H1 (cell line): ENCODE results near the gene PITX1. TPM values are rescaled to one million over a fixed set of nuclear protein-coding genes. Genes with fewer than 3 reads are reported as not detected.
A peak's percentile ranks its signal among the peaks of the same experiment; 100 is the strongest.

ENCODE experiments used
- CTCF ChIA-PET: fragments of 300-600 bp; sonication (Branson Sonifier 250); formaldehyde crosslinking; loops from one replicate; lab custom pipeline; 2021; ENCODE audit not compliant: partially characterized antibody; lab: Charles Lee
- POLR2A ChIA-PET: fragments of 300-600 bp; sonication (Branson Sonifier 250); formaldehyde crosslinking; loops from one replicate; lab custom pipeline; 2021; ENCODE audit warnings: inconsistent platforms; ENCODE audit not compliant: partially characterized antibody; lab: Charles Lee
- DNase-seq, 2 experiments: peaks; one replicate each; pipeline versions ENCODE4 v3.0.0 to v3.0.0-alpha.2; 2010 to 2022; ENCODE audit warnings: low spot score in 2 of 2, low read depth in 1 of 2, mixed read lengths in 1 of 2
- FAIRE-seq: peaks from 2 replicates; lab custom pipeline; 2011; peaks lifted over from hg19 to GRCh38; lab: Jason Lieb, UNC
- H2AFZ ChIP-seq: 2 replicates; pipeline ENCODE4 v1.8.1; 2012; ENCODE audit warnings: low read length, inconsistent platforms
- H2AK5ac ChIP-seq: 2 replicates; pipeline ENCODE4 v1.6.1; 2013; ENCODE audit warnings: low read depth, low read length
- H2BK120ac ChIP-seq: replicated peaks from 2 replicates; pipeline ENCODE3; 2013; ENCODE audit warnings: low read depth, low read length, inconsistent platforms
- H2BK12ac ChIP-seq: 2 replicates; pipeline ENCODE4 v1.6.1; 2013; ENCODE audit warnings: low read depth, low read length
- H2BK15ac ChIP-seq: 2 replicates; pipeline ENCODE4 v1.6.1; 2013; ENCODE audit warnings: low read length
- H2BK20ac ChIP-seq: 2 replicates; pipeline ENCODE4 v1.6.1; 2013; ENCODE audit warnings: low read length
- H2BK5ac ChIP-seq: 2 replicates; pipeline ENCODE4 v1.6.1; 2013; ENCODE audit warnings: low read depth, low read length
- H3K14ac ChIP-seq: 2 replicates; pipeline ENCODE4 v1.6.1; 2013; ENCODE audit warnings: inconsistent platforms; ENCODE audit not compliant: insufficient read length
- H3K18ac ChIP-seq: 2 replicates; pipeline ENCODE4 v1.6.1; 2013; ENCODE audit warnings: low read length; ENCODE audit errors: extremely low read depth
- H3K23ac ChIP-seq: 2 replicates; pipeline ENCODE4 v1.6.1; 2013; ENCODE audit warnings: inconsistent platforms; ENCODE audit not compliant: insufficient read length
- H3K23me2 ChIP-seq: 2 replicates; pipeline ENCODE4 v1.6.1; 2013; ENCODE audit warnings: low read depth, low read length
- H3K27ac ChIP-seq: 2 replicates; pipeline ENCODE4 v1.6.1; 2011; ENCODE audit warnings: low read depth, low read length, inconsistent platforms
- H3K27me3 ChIP-seq, 4 experiments: replicated peaks in 1 of 4; 1 replicate in 1 of 4; 2 replicates in 3 of 4; pipeline versions ENCODE4 v1.6.1 to v1.8.1; 2011 to 2013; ENCODE audit warnings: low read length in 3 of 4, mild to moderate bottlenecking in 3 of 4, inconsistent platforms in 2 of 4, mixed read lengths in 2 of 4, moderate library complexity in 1 of 4; ENCODE audit not compliant: control insufficient read depth in 3 of 4, insufficient read depth in 3 of 4; ENCODE audit errors: extremely low read depth in 1 of 4
- H3K36me3 ChIP-seq, 4 experiments: 2 replicates each; pipeline versions ENCODE4 v1.6.1 to v1.8.1; 2011 to 2013; ENCODE audit warnings: mild to moderate bottlenecking in 4 of 4, low read length in 3 of 4, moderate library complexity in 2 of 4, control low read depth in 1 of 4, inconsistent platforms in 1 of 4; ENCODE audit not compliant: insufficient read depth in 4 of 4, control insufficient read depth in 2 of 4
- H3K4ac ChIP-seq: replicated peaks from 2 replicates; pipeline ENCODE3; 2013; ENCODE audit warnings: low read length, low read depth, mixed read lengths, inconsistent platforms; ENCODE audit not compliant: insufficient read length
- H3K4me1 ChIP-seq, 4 experiments: replicated peaks in 1 of 4; 1 replicate in 1 of 4; 2 replicates in 3 of 4; pipeline versions ENCODE4 v1.6.1 to v1.8.1; 2011 to 2013; ENCODE audit warnings: low read length in 3 of 4, inconsistent platforms in 2 of 4, mixed read lengths in 1 of 4; ENCODE audit not compliant: insufficient read depth in 4 of 4, control insufficient read depth in 3 of 4
- H3K4me2 ChIP-seq, 2 experiments: 2 replicates each; pipeline versions ENCODE4 v1.6.1 to v1.8.1; 2011 to 2013; ENCODE audit warnings: low read depth in 2 of 2, low read length in 2 of 2, control low read depth in 1 of 2, inconsistent platforms in 1 of 2, mild to moderate bottlenecking in 1 of 2; ENCODE audit not compliant: insufficient read depth in 1 of 2
- H3K4me3 ChIP-seq, 4 experiments: fragments of 200-600, 300-600 bp in 1 of 4; sonication (generic), shearing (Covaris generic), sonication (Bioruptor Twin) in 1 of 4; 2 replicates each; pipeline versions ENCODE4 v1.5.1 to v1.8.1; 2011 to 2016; ENCODE audit warnings: low read length in 4 of 4, low read depth in 3 of 4, control low read depth in 2 of 4, inconsistent platforms in 2 of 4, mild to moderate bottlenecking in 2 of 4, mixed read lengths in 1 of 4, moderate library complexity in 1 of 4; ENCODE audit not compliant: insufficient read depth in 2 of 4; ENCODE audit errors: extremely low read depth in 1 of 4
- H3K56ac ChIP-seq: replicated peaks from 2 replicates; pipeline ENCODE3; 2013; ENCODE audit warnings: low read depth, mild to moderate bottlenecking, mixed read lengths, low read length, inconsistent platforms; ENCODE audit not compliant: insufficient read length
- H3K79me1 ChIP-seq: 2 replicates; pipeline ENCODE4 v1.6.1; 2013; ENCODE audit warnings: low read depth, low read length, control low read depth
- H3K79me2 ChIP-seq, 2 experiments: 2 replicates each; pipeline versions ENCODE4 v1.6.1 to v1.8.1; 2012 to 2013; ENCODE audit warnings: low read length in 2 of 2, mild to moderate bottlenecking in 2 of 2, inconsistent platforms in 1 of 2; ENCODE audit not compliant: insufficient read depth in 2 of 2, control insufficient read depth in 1 of 2
- H3K9ac ChIP-seq, 4 experiments: replicated peaks in 1 of 4; 1 replicate in 1 of 4; 2 replicates in 3 of 4; pipeline versions ENCODE4 v1.6.1 to v1.8.1; 2011 to 2013; ENCODE audit warnings: low read depth in 3 of 4, low read length in 3 of 4, control low read depth in 2 of 4, mild to moderate bottlenecking in 2 of 4, moderate library complexity in 2 of 4, inconsistent platforms in 1 of 4; ENCODE audit errors: extremely low read depth in 1 of 4
- H3K9me3 ChIP-seq, 2 experiments: 2 replicates each; pipeline versions ENCODE4 v1.6.1 to v1.8.1; 2012 to 2013; ENCODE audit warnings: mild to moderate bottlenecking in 2 of 2, moderate library complexity in 2 of 2, control low read depth in 1 of 2, inconsistent platforms in 1 of 2, low read depth in 1 of 2, low read length in 1 of 2, mixed read lengths in 1 of 2; ENCODE audit not compliant: insufficient read depth in 2 of 2
- H4K20me1 ChIP-seq, 2 experiments: replicated peaks in 1 of 2; 2 replicates each; pipeline versions ENCODE3 to v1.8.1; 2011 to 2013; ENCODE audit warnings: inconsistent platforms in 2 of 2, low read length in 2 of 2, mild to moderate bottlenecking in 1 of 2; ENCODE audit not compliant: insufficient read depth in 2 of 2, control insufficient read depth in 1 of 2
- H4K5ac ChIP-seq: 2 replicates; pipeline ENCODE4 v1.6.1; 2013; ENCODE audit warnings: low read length, low read depth, mixed read lengths, inconsistent platforms; ENCODE audit not compliant: insufficient read length
- H4K8ac ChIP-seq: 2 replicates; pipeline ENCODE4 v1.8.0; 2013; ENCODE audit warnings: mild to moderate bottlenecking, moderate library complexity, low read length, inconsistent platforms; ENCODE audit not compliant: insufficient read depth; ENCODE audit errors: extremely low read depth
- H4K91ac ChIP-seq: replicated peaks from 2 replicates; pipeline ENCODE3; 2013; ENCODE audit warnings: low read length, mixed read lengths, inconsistent platforms; ENCODE audit not compliant: insufficient read length
- BACH1 ChIP-seq: IDR thresholded peaks from 2 replicates; pipeline ENCODE4 v1.6.1; 2012; ENCODE audit warnings: low read length, improper control_type of control experiment
- CBX8 ChIP-seq: fragments of 300-800, 300-1000 bp; sonication (generic); IDR thresholded peaks from 2 replicates; pipeline ENCODE4 v1.7.1; 2016; ENCODE audit warnings: low read depth, low read length, borderline replicate concordance
- CHD2 ChIP-seq: IDR thresholded peaks from 2 replicates; pipeline ENCODE4 v1.6.1; 2012; ENCODE audit warnings: low read length, improper control_type of control experiment
- CTBP2 ChIP-seq: IDR thresholded peaks from 2 replicates; pipeline ENCODE4 v1.7.0; 2011; ENCODE audit warnings: borderline replicate concordance, mild to moderate bottlenecking, moderate library complexity, mixed read lengths, low read length; ENCODE audit not compliant: insufficient read depth, insufficient read length
- GTF2F1 ChIP-seq: IDR thresholded peaks from 2 replicates; pipeline ENCODE4 v1.6.1; 2012; ENCODE audit warnings: low read depth, low read length, improper control_type of control experiment, borderline replicate concordance
- NRF1 ChIP-seq: IDR thresholded peaks from 2 replicates; pipeline ENCODE4 v1.6.1; 2011; ENCODE audit warnings: mild to moderate bottlenecking, low read depth, low read length, improper control_type of control experiment
- RBBP5 ChIP-seq: IDR thresholded peaks from 2 replicates; pipeline ENCODE4 v1.7.1; 2012; ENCODE audit warnings: low read depth, mild to moderate bottlenecking, inconsistent platforms, low read length, moderate library complexity, borderline replicate concordance
- RXRA ChIP-seq: IDR thresholded peaks from 2 replicates; pipeline ENCODE4 v1.6.1; 2011; ENCODE audit warnings: low read depth, mild to moderate bottlenecking, low read length, moderate library complexity; ENCODE audit not compliant: insufficient read depth
- SIX5 ChIP-seq: IDR thresholded peaks from 2 replicates; pipeline ENCODE4 v1.6.1; 2011; ENCODE audit warnings: mild to moderate bottlenecking, low read depth, low read length
- SP1 ChIP-seq: IDR thresholded peaks from 2 replicates; pipeline ENCODE4 v1.6.1; 2011; ENCODE audit warnings: low read depth, low read length
- SP4 ChIP-seq: IDR thresholded peaks from 2 replicates; pipeline ENCODE4 v1.6.1; 2012; ENCODE audit warnings: low read length, inconsistent platforms
- TEAD4 ChIP-seq: IDR thresholded peaks from 2 replicates; pipeline ENCODE4 v1.6.1; 2012; ENCODE audit warnings: low read depth, low read length, inconsistent platforms, mixed read lengths
- ZNF274 ChIP-seq: IDR thresholded peaks from 2 replicates; pipeline ENCODE4 v1.7.0; 2012; ENCODE audit warnings: low read length, borderline replicate concordance; ENCODE audit errors: extremely low read depth
- WGBS, 2 experiments: shearing (Covaris generic) in 1 of 2; methylation state at CpG; one replicate each; pipeline versions ENCODE4 v1.1.6 to v1.1.7; 2013 to 2015; ENCODE audit warnings: low lambda C conversion rate in 2 of 2, mixed read lengths in 2 of 2, inconsistent platforms in 1 of 2, low coverage in 1 of 2, missing lambda C conversion rate in 1 of 2; ENCODE audit not compliant: insufficient replicate concordance in 2 of 2, insufficient coverage in 1 of 2, insufficient read length in 1 of 2; ENCODE audit errors: extremely low coverage in 1 of 2, missing lambda C conversion rate in 1 of 2; 5-methylcytosine and 5-hydroxymethylcytosine counted together
- polyA plus RNA-seq, 7 experiments: library from polyadenylated mRNA; depleted of rRNA in 3 of 7; stranded (reverse) in 5 of 7; unstranded in 2 of 7; fragments of >200 nt in 5 of 7; fragments of 200-250 nt in 2 of 7; gene quantifications; 1 replicate in 5 of 7; 2 replicates in 1 of 7; 4 replicates in 1 of 7; pipeline versions ENCODE4 v1.2.1 to v1.2.3, GENCODE V29; 2011 to 2013; ENCODE audit warnings: missing spikeins in 2 of 7, mixed read lengths in 2 of 7
- total RNA-seq: library from RNA; stranded (reverse); fragmentation: NEBNext Ultra II Directional; extraction: Animal tissue kit (Norgen Biotek cat#: 25700); gene quantifications from 2 replicates; pipeline ENCODE4 v1.2.1, GENCODE V29; 2021

Gene PITX1
- total and polyA plus RNA-seq, 2 of the 8 experiments (the other 6 are each of a cell fraction or from before 2014, with no cell fraction given) = 0.03 TPM; not detected in 1

- H3K18ac ChIP-seq = peak overlapping the region; percentile 32; the same call in 1 of the 2 replicates
- DNase-seq (no peak), FAIRE-seq (no peak)
- H4K91ac ChIP-seq = no peak overlapping the region
- WGBS, 2 experiments = 29% methylated on average over 11 of the region's 11 CpGs; no CpG with 5 or more reads in 1 of the 2 experiments
- H4K8ac ChIP-seq = no peak overlapping the region
- H3K56ac ChIP-seq = no peak overlapping the region
- H2BK12ac ChIP-seq = 0 out of 2 replicates have a peak overlapping the region, but pooled peaks have one; percentile 43
- H3K23ac ChIP-seq = no peak overlapping the region
- peaks cover 3 to 36% (median 20%) of the 10 kb centered on the region in 4 experiments; a peak in 6 of 7 replicates for H3K4me1 ChIP-seq
- no peak overlapping the region for H4K5ac ChIP-seq
- H3K14ac ChIP-seq = no peak overlapping the region
- no peak for TF ChIP-seq RXRA
- TF ChIP-seq TEAD4 = peak; percentile 56; the same call in 1 of the 2 replicates
- TF ChIP-seq NRF1 = no peak
- TF ChIP-seq CHD2 = no peak
- TF ChIP-seq SP1 = no peak
- no peak for TF ChIP-seq CBX8
- TF ChIP-seq SIX5 = no peak
- TF ChIP-seq GTF2F1 = no peak
- no peak for TF ChIP-seq BACH1
- no peak for TF ChIP-seq ZNF274
- TF ChIP-seq CTBP2 = peak; percentile 45
- TF ChIP-seq SP4 = no peak
- no peak for TF ChIP-seq RBBP5
- CTCF ChIA-PET = interaction anchor here (0.8 to 2.6 kb wide), 7 partner anchors 11 to 198 kb away, joined by 3 to 10 read pairs (median 6); no protein-coding TSS in a partner anchor
- 0 out of 2 replicates have a peak, but pooled peaks cover 2% of the 10 kb centered on the region for H3K79me1 ChIP-seq
- H2BK20ac ChIP-seq = no peak overlapping the region
- H3K9me3 ChIP-seq = no peaks in the 10 kb centered on the region
- H3K27me3 ChIP-seq = peaks cover 96 to 99% (median 98%) of the 10 kb centered on the region in 4 experiments
- no peak overlapping the region for H2BK120ac ChIP-seq
- 0 out of 2 replicates have a peak overlapping the region, but pooled peaks have one; percentile 12 for H2BK5ac ChIP-seq
- no peak overlapping the region for H3K4ac ChIP-seq
- no peak overlapping the region for H2AFZ ChIP-seq
- H3K27ac ChIP-seq = no peak overlapping the region
- 0 out of 2 replicates have a peak overlapping the region, but pooled peaks have one; percentile 20 for H2AK5ac ChIP-seq
- peaks cover 38 to 49% of the 10 kb centered on the region in 2 experiments for H4K20me1 ChIP-seq
- H3K36me3 ChIP-seq = peaks cover 0 to 9% (median 0%) of the 10 kb centered on the region in 4 experiments; a peak in 1 of 8 replicates
- no peak overlapping the region for H3K9ac ChIP-seq
- no peak overlapping the region for H3K4me3 ChIP-seq
- POLR2A ChIA-PET = interaction anchor here (2.5 kb wide), 1 partner anchor 14 kb away, joined by 6 read pairs; no protein-coding TSS in a partner anchor
- H3K79me2 ChIP-seq = no peaks in the 10 kb centered on the region
- no peak overlapping the region for H3K4me2 ChIP-seq
- H3K23me2 ChIP-seq = peaks cover 14% of the 10 kb centered on the region; the same call in 1 of the 2 replicates
- H2BK15ac ChIP-seq = peak overlapping the region; percentile 72; the same call in 1 of the 2 replicates
Observed at GRCh38 chr5:135037519-135038204, 3.6 kb upstream of the PITX1 start.
